Medulla oblongata (tissue), 1 donor: ENCODE data around the gene MKLN1.

Experiments
- DNase-seq: peaks from one replicate; pipeline ENCODE4 v3.0.0-alpha.2; 2015; ENCODE audit errors: extremely low spot score

The MKLN1 gene

GRCh38 chr7:131354390-131354789, 26.7 kb downstream of the MKLN1 start:
- no peak for DNase-seq

- DNase-seq: peak; percentile 39
These were observed 28.5 kb downstream of the MKLN1 start for GRCh38 chr7:131355917-131356777.

- DNase-seq: no peak
These were observed 29.7 kb downstream of the MKLN1 start for GRCh38 chr7:131357282-131357880.

- DNase-seq: no peak
These were observed 31.0 kb downstream of the MKLN1 start for GRCh38 chr7:131358636-131359035.

GRCh38 chr7:131359136-131359776, 31.6 kb downstream of the MKLN1 start:
- DNase-seq: no peak

GRCh38 chr7:131363719-131364118, 36.0 kb downstream of the MKLN1 start:
- no peak for DNase-seq

- DNase-seq: no peak
These were observed 37.2 kb downstream of the MKLN1 start for GRCh38 chr7:131364767-131365344.

GRCh38 chr7:131365838-131366237, 38.2 kb downstream of the MKLN1 start:
- no peak for DNase-seq

GRCh38 chr7:131369354-131369753, 41.7 kb downstream of the MKLN1 start:
- no peak for DNase-seq

GRCh38 chr7:131370523-131370968, 42.9 kb downstream of the MKLN1 start:
- no peak for DNase-seq

- DNase-seq: no peak
These were observed 43.7 kb downstream of the MKLN1 start for GRCh38 chr7:131371411-131371810.

GRCh38 chr7:131372554-131372953, 44.9 kb downstream of the MKLN1 start:
- no peak for DNase-seq

- no peak for DNase-seq
These were observed 47.1 kb downstream of the MKLN1 start for GRCh38 chr7:131374821-131375220.

GRCh38 chr7:131381069-131381838, 53.6 kb downstream of the MKLN1 start:
- no peak for DNase-seq

- no peak for DNase-seq
These were observed 56.0 kb downstream of the MKLN1 start for GRCh38 chr7:131383417-131384285.

- DNase-seq: no peak
These were observed 56.6 kb downstream of the MKLN1 start for GRCh38 chr7:131384286-131384635.

GRCh38 chr7:131385039-131385605, 57.4 kb downstream of the MKLN1 start:
- no peak for DNase-seq

GRCh38 chr7:131388126-131388525, 60.5 kb downstream of the MKLN1 start:
- DNase-seq: no peak

GRCh38 chr7:131390275-131390674, 62.6 kb downstream of the MKLN1 start:
- DNase-seq: no peak

GRCh38 chr7:131391145-131391544, 63.5 kb downstream of the MKLN1 start:
- no peak for DNase-seq
